ENCODE measurements around the gene KMT2B.

The KMT2B gene

GRCh38 chr19:35727053-35727955 is 9.5 kb downstream of the KMT2B start:
- no peak for DNase-seq

- no peak for DNase-seq
These were observed 10.3 kb downstream of the KMT2B start for GRCh38 chr19:35727956-35728706.

- no peak for DNase-seq
These were observed 11.2 kb downstream of the KMT2B start for GRCh38 chr19:35729021-35729420.

- no peak for DNase-seq
These were observed 12.0 kb downstream of the KMT2B start for GRCh38 chr19:35729763-35730162.

- DNase-seq: no peak
These were observed 12.5 kb downstream of the KMT2B start for GRCh38 chr19:35730326-35730725.

- DNase-seq: no peak
These were observed 13.6 kb downstream of the KMT2B start for GRCh38 chr19:35731353-35731752.

- no peak for DNase-seq
These were observed 14.1 kb downstream of the KMT2B start for GRCh38 chr19:35731779-35732405.

- no peak for DNase-seq
These were observed 14.9 kb downstream of the KMT2B start for GRCh38 chr19:35732540-35733179.

GRCh38 chr19:35733180-35734125 is 15.7 kb downstream of the KMT2B start:
- no peak for DNase-seq

GRCh38 chr19:35734273-35734672 is 16.5 kb downstream of the KMT2B start:
- DNase-seq: no peak

- no peak for DNase-seq
These were observed 17.1 kb downstream of the KMT2B start for GRCh38 chr19:35734889-35735288.

GRCh38 chr19:35736913-35737886 is 19.4 kb downstream of the KMT2B start:
- DNase-seq: peak; percentile 43

- no peak for DNase-seq
These were observed 20.5 kb downstream of the KMT2B start for GRCh38 chr19:35738021-35738886.

GRCh38 chr19:35738887-35739229 is 21.1 kb downstream of the KMT2B start:
- DNase-seq: no peak

- DNase-seq: no peak
These were observed 21.7 kb downstream of the KMT2B start for GRCh38 chr19:35739275-35740107.

- no peak for DNase-seq
These were observed 22.3 kb downstream of the KMT2B start for GRCh38 chr19:35740108-35740422.

GRCh38 chr19:35740423-35741202 is 22.8 kb downstream of the KMT2B start:
- DNase-seq: peak; percentile 95

- no peak for DNase-seq
These were observed 23.4 kb downstream of the KMT2B start for GRCh38 chr19:35741203-35741515.

Measured in CD4-positive, alpha-beta T cell treated with Interleukin-17A for 1 hour (primary cell).